Glomerular endothelial cell (primary cell): ENCODE data around the gene NRG3. TPM values are rescaled to one million over a fixed set of nuclear protein-coding genes. Genes with fewer than 3 reads are reported as not detected.

ENCODE experiments used
- DNase-seq: peaks from one replicate; pipeline ENCODE4 v3.0.0-alpha.2; 2011; ENCODE audit warnings: low read depth, low spot score; ENCODE audit errors: extremely low read depth
- total RNA-seq: library from RNA; depleted of rRNA; stranded (reverse); fragments of >200 nt; gene quantifications from 2 replicates; pipeline ENCODE4 v1.2.3, GENCODE V29; 2015

NRG3 gene
- total RNA-seq, 1 donor from 2014 or later = 8.9 TPM

DNA sequence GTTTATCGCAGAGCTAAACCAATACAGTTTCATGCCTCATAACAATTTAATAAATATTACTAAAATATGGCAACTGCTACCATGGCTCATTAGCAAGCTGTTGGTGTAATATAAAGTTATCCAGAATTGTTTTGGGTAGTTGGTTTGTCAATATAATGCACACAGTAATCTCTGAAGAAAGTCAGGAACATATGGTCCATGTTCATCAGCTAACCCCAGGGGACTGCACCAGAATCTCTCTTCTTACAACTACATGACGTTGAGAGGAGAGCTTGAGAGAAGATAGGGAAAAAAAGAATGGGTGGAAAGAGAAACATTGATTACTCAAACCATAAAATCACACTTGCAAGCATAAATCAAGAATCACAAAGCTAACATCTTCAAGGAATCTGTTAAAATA, 333.7 kb downstream of the NRG3 start:
- no peak for DNase-seq

- no peak for DNase-seq
These were observed 335.3 kb downstream of the NRG3 start for GRCh38 chr10:82210331-82210730.

- no peak for DNase-seq
These were observed 336.4 kb downstream of the NRG3 start for GRCh38 chr10:82211346-82211745.

DNA sequence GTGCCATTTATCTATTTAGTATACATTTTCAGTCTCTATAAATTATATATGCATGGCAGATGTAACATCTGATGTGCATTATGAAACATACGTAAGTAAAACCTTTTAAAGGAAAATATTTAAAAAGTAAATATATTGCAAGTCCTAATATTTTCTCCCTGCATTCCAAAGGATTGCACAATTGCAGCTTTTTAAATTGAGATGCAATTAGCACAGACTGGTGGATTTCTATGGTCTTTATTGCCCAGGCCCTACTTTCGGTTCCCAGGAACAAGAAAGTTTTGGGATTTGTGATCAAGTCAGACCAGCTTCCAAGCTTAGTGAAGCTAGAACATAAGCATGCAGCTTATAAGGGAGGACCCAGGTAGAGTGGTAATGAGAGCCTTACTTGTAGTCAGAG, 337.8 kb downstream of the NRG3 start:
- DNase-seq = no peak

GRCh38 chr10:82213784-82214183, 338.8 kb downstream of the NRG3 start:
- DNase-seq = no peak

DNA sequence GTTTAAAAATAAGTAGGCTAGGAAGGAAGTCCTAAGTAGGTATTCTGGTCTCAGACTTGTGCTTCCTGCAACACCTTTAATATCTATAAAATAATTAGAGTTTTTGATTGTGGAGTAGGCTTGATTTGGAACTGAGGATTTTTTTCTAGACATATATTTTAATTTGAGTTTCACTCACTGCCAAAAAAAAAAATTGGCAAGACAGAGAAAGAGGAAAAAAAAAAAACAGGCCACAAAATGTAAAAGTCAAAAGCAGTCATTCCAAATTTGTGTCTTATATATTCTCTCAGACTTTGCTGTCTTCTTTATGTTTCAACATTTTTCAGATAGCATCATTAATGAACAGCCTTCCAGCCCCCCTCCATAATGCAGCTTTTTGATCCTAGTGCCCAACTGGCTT, 346.1 kb downstream of the NRG3 start:
- DNase-seq = no peak

DNA sequence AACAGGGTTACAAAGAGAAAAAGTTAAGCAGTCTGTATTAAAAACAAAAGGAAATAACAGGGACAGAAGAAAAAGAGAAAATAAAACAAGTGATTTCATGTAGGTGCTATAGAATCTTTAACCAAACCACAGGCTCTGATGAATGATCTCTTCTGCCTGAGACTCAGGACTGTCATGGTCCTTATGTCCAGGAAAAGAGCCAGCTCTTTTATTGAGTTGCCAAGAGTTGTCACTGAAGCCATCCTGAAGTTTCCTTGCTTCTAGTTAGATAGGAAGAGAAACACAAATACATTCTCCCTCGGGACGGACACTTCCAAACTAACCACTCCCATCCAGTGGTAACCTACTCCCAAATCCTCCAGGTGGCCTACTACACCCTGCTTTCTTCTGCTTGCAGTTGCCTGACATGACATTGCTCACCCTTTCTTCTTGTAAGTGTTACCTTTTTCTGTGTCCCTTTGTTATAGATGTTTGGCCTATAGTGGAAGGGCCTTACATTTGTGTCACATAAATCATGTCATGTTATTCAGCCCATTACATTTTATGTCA, 346.7 kb downstream of the NRG3 start:
- DNase-seq = no peak

DNA sequence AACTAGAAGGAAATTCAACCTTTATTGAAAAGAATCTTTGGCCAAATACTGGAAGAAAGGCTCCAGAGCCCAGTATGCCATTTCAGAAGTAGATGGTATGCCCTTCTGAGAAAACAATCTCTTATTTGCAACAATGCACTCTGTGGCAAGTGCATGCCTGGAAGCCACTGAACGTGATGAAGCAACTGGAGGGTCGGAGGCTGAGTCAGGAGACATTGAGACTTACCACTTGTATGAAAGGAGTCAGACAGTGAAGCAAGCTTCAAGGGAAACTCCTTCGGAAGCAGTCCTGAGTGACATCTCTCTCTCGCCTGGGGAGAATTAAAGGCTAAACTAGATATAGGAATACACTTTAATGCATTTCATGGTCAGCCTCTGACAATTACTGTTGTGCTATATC, 353.7 kb downstream of the NRG3 start:
- DNase-seq = no peak

DNA sequence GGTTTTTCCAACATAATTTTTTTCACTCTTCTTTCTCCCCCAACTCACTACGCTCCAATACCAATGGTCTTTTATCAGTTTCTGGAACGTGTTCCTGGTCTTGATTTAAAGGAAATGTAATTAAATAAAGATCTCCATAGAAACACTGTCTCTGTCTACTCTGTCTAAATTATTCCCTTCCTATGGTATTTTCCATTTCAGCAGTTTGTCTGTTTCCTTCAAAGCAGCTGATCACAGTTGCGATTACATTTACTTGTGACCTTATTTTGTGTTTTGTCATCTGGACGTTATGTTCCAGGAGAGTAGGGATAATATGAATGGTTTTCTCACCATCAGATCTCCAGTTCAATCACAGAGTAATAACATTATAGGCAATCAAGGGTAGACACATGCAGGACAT, 359.2 kb downstream of the NRG3 start:
- DNase-seq = no peak

DNA sequence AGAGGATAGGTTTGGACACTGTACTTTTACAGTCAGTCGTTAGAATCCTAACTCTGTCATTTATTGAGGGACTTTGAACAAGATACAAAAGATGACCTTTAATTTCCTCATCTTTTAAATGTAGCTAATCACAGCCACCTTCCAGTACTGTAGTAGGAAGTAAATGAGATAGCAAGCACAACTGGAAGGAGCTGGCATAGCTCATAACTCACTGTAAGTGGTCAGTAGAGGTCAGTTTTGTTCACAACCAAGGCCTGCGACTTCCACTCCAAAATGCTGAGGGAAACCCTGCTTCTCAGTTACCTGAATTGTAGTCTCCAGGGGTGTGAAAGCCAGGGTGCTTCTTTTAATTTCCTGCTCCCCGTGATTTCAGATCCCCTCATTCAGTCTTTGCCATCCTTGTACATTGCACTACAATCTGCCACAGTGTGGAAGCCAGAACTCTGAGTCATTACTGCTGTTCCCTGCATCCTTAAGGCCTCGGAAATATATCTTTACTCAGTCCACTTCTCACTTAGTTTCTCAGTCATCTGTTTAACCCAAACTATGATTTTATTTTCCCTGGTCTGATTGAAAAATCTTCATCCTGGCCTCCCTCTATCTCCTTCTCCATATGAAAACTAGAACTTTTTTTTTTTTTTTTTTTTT, 361.2 kb downstream of the NRG3 start:
- DNase-seq = no peak

GRCh38 chr10:82238291-82238690, 363.3 kb downstream of the NRG3 start:
- DNase-seq = no peak

DNA sequence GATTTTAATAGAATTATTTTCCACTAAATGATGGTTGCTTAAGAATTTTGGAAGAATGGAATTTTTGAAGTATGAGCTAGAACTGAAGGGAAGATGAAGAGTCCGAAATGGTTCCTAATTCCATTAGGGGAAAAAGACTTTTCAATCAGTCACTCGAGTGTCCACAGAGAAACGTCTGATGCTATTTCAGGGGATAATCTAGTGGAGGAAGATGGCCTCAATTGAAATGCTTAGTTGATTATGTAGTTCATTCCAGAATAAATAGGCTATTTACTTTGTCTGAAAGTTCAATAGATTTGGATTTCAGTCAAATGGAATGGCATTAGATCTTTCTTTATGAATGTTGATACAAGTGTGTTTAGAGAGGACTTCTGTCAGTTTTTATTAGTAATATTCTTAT, 365.4 kb downstream of the NRG3 start:
- no peak for DNase-seq

- DNase-seq = no peak
These were observed 367.8 kb downstream of the NRG3 start for GRCh38 chr10:82242778-82243177.

DNA sequence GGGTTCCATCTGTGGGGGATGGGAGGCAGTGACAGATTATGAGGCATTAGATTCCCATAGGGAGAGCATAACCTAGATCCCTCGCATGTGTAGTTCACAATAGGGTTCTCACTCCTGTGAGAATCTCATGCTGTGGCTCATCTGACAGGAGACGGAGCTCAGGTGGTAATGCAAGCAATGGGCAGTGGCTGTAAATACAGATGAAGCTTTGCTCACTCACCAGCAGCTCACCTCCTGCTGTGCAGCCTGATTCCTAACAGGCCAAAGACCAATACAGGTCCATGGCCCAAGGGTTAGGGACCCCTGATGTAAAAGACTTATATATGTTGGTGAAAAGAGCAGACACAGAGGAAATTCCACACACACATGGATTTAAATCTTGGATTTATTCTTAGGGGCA, 370.2 kb downstream of the NRG3 start:
- no peak for DNase-seq

DNA sequence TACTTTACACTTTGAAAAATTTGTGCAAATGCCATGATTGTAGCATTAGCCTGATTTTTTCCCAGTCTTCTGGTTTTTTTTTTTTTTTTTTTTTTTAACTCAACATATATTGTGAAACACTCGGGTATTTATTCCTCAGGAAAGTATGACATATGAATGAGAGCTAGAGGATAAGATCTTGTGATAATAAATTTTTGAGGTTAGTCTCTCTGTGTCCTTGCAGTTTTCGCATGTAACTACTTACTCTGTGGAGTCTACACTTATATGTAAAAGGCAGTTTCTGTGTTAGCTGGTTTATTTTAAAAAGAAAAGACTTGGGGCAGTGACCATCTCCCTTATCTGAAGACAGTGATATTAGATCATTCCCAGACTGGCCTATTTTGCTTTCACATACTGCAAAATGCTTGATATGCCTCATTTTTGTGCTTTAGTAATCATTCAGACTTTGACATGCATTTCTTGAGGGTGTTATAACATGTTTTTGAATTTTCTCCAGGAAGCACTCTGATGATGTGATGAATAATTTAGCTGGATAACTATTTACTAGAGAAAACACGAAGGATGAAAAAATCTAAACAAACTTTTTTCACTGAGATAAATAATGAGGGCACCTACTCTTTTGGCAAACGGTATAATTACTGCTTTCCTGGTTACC, 371.0 kb downstream of the NRG3 start:
- DNase-seq = no peak

- DNase-seq = no peak
These were observed 374.1 kb downstream of the NRG3 start for GRCh38 chr10:82249141-82249540.

GRCh38 chr10:82251222-82251906, 376.4 kb downstream of the NRG3 start:
- DNase-seq = no peak

GRCh38 chr10:82252081-82252480, 377.1 kb downstream of the NRG3 start:
- DNase-seq = no peak

DNA sequence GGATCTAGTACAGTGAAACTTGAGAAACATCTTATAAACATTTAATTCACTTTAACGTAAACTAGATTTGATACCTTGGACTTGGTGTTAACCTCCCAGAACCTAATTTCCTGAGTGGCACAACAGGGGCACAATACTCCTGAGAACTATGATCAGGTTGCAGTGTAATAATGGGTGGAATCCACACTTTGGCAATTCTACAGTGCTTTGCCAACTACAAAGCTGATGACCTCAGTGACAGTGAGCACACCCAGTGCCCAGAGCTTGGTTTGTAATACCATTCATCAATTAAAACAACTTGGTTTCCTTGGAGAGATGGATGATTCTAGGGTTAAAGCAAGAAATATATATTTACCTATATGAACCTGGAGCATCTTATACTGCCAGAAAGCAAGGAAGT, 379.2 kb downstream of the NRG3 start:
- no peak for DNase-seq

GRCh38 chr10:82256275-82256674, 381.3 kb downstream of the NRG3 start:
- DNase-seq = no peak

GRCh38 chr10:82266438-82266837, 391.4 kb downstream of the NRG3 start:
- no peak for DNase-seq

DNA sequence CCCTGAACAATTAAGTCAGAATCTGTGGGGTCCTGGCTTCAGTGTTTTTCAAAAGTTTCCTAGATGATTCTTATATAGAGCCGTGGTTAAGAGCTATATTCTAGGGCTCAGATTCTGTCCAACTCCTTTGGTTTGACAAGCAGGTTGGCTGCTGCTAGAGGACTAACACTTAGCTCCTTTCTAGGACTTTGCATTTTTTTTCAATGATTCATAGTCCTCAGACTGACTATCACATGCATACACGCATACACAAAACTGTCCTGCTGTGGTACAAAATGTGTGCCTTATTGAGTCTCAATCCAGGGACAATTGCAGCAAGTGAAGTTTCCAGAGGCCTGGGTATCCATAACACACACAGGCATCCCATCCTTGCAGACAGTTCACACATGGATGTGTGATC, 392.0 kb downstream of the NRG3 start:
- no peak for DNase-seq
